GM12801 (cell line): ENCODE results near the gene IRX3.

ENCODE experiments used
- TF ChIP-seq, protein P1 (sequence below): IDR thresholded peaks from one replicate; pipeline ENCODE4 v1.5.1; 2011; ENCODE audit warnings: control low read depth; ENCODE audit not compliant: insufficient read length; ENCODE audit errors: extremely low read depth

Gene IRX3

DNA sequence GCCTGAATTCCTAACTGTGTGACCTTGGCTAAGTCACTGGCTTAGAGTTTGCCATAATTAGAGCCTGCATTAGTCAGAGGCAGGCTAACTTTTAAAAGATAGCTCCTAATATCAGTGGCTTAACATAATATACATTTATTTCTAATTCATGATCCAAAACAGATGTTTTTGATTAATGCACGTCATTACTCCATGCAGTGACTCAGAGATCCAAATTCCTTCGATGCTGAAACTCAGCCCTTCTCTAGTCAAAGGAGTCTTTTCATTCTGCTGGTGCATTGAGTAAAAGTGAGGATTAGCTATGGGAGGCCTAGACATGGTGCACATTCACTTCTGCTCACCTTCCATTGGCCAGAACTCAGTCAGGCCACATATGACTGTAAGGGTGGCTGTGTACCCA is 49.8 kb downstream of the IRX3 start:
- TF ChIP-seq, protein P1, sequence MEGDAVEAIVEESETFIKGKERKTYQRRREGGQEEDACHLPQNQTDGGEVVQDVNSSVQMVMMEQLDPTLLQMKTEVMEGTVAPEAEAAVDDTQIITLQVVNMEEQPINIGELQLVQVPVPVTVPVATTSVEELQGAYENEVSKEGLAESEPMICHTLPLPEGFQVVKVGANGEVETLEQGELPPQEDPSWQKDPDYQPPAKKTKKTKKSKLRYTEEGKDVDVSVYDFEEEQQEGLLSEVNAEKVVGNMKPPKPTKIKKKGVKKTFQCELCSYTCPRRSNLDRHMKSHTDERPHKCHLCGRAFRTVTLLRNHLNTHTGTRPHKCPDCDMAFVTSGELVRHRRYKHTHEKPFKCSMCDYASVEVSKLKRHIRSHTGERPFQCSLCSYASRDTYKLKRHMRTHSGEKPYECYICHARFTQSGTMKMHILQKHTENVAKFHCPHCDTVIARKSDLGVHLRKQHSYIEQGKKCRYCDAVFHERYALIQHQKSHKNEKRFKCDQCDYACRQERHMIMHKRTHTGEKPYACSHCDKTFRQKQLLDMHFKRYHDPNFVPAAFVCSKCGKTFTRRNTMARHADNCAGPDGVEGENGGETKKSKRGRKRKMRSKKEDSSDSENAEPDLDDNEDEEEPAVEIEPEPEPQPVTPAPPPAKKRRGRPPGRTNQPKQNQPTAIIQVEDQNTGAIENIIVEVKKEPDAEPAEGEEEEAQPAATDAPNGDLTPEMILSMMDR: no peak

DNA sequence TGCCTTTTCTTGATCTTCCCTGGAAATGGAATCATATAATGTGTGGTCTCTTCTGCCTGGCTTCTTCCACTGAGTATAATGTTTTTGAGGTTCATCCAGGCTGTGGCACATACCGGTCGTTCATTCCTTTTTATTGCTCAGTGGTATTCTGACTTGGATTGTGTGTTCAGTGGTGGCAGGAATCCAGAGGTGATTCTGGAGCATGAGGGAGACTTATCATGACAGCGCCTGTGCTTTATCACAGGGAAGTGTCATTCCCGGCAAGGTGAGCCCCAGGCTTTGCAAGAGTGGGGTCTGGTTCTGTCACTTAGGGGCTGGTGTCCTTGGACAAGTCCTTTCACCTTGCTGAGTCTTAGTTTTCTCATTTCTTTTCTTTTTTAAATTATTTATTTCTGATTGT is 53.0 kb downstream of the IRX3 start:
- TF ChIP-seq, protein P1: no peak
